CD4-positive, alpha-beta memory T cell (primary cell): ENCODE data around the gene ALDH1A1. TPM values are rescaled to one million over a fixed set of nuclear protein-coding genes. Genes with fewer than 3 reads are reported as not detected.

Experiments used
- CTCF ChIA-PET: fragments of 350-600 bp; sonication (Branson Sonifier 250); formaldehyde crosslinking; loops from one replicate; lab custom pipeline; 2021; ENCODE audit warnings: inconsistent platforms; ENCODE audit not compliant: partially characterized antibody; lab: Charles Lee
- POLR2A ChIA-PET: fragments of 350-600 bp; sonication (Branson Sonifier 250); formaldehyde crosslinking; loops from one replicate; lab custom pipeline; 2021; ENCODE audit not compliant: partially characterized antibody; lab: Charles Lee
- DNase-seq, 5 donors: peaks; one replicate each; pipeline versions ENCODE4 v3.0.0 to v3.0.0-alpha.2; 2020 to 2022; ENCODE audit warnings: mixed read lengths in 1 of 5
- H3K27ac ChIP-seq: one replicate; pipeline ENCODE4 v1.7.0; 2013; ENCODE audit warnings: low read depth, low read length
- H3K27me3 ChIP-seq: 2 replicates; pipeline ENCODE4 v1.7.0; 2013; ENCODE audit warnings: mild to moderate bottlenecking, low read length, moderate library complexity; ENCODE audit not compliant: insufficient read depth
- H3K36me3 ChIP-seq: 2 replicates; pipeline ENCODE4 v1.7.0; 2013; ENCODE audit warnings: mild to moderate bottlenecking, low read length, moderate library complexity; ENCODE audit not compliant: insufficient read depth
- H3K4me1 ChIP-seq: 2 replicates; pipeline ENCODE4 v1.7.0; 2013; ENCODE audit warnings: mild to moderate bottlenecking, low read length, moderate library complexity; ENCODE audit not compliant: insufficient read depth
- H3K4me3 ChIP-seq, 2 donors: one replicate each; pipeline ENCODE4 v1.7.0; 2013; ENCODE audit warnings: low read length in 2 of 2, mild to moderate bottlenecking in 1 of 2
- H3K9me3 ChIP-seq, 2 donors: one replicate each; pipeline ENCODE4 v1.7.0; 2013; ENCODE audit warnings: low read length in 2 of 2, control low read depth in 1 of 2; ENCODE audit not compliant: control insufficient read depth in 1 of 2
- H3K27ac Mint-ChIP-seq, 7 donors: one replicate each; pipeline ENCODE4 v1.8.0; 2020 to 2021; ENCODE audit warnings: mixed read lengths in 7 of 7, mild to moderate bottlenecking in 6 of 7, inconsistent platforms in 3 of 7, moderate library complexity in 3 of 7
- H3K27me3 Mint-ChIP-seq, 2 donors: one replicate each; pipeline ENCODE4 v1.8.0; 2020 to 2021; ENCODE audit warnings: mixed read lengths in 2 of 2
- H3K36me3 Mint-ChIP-seq, 2 donors: one replicate each; pipeline ENCODE4 v1.8.0; 2020 to 2021; ENCODE audit warnings: mixed read lengths in 2 of 2, inconsistent platforms in 1 of 2, mild to moderate bottlenecking in 1 of 2
- H3K4me1 Mint-ChIP-seq, 4 donors: one replicate each; pipeline ENCODE4 v1.8.0; 2020 to 2021; ENCODE audit warnings: mixed read lengths in 4 of 4, mild to moderate bottlenecking in 1 of 4
- H3K4me3 Mint-ChIP-seq, 8 donors: one replicate each; pipeline ENCODE4 v1.8.0; 2020 to 2021; ENCODE audit warnings: mixed read lengths in 8 of 8, mild to moderate bottlenecking in 7 of 8, moderate library complexity in 6 of 8, inconsistent platforms in 3 of 8
- H3K9me3 Mint-ChIP-seq, 8 donors: one replicate each; pipeline ENCODE4 v1.8.0; 2020 to 2021; ENCODE audit warnings: mixed read lengths in 8 of 8, mild to moderate bottlenecking in 5 of 8, inconsistent platforms in 3 of 8, moderate library complexity in 1 of 8
- intact Hi-C: fragments of 100-400 bp; cut with micrococcal nuclease; formaldehyde crosslinking; loops from one replicate; pipeline ENCODE4 v1.15.1; 2023
- polyA plus RNA-seq, 2 donors: library from polyadenylated mRNA; unstranded; fragments of 300-500 nt; fragmentation: Illumina TruSeq; gene quantifications; one replicate each; pipeline ENCODE4 v1.2.3, GENCODE V29; 2021
- total RNA-seq, 2 experiments: library from RNA; stranded (reverse); gene quantifications; one replicate each; pipeline ENCODE4 v1.2.3, GENCODE V29; 2021

Gene ALDH1A1
- total and polyA plus RNA-seq, 4 experiments from 2014 or later = 0.44 to 1.2 TPM; not detected in 2

- H3K9me3 Mint-ChIP-seq = no peaks in the 10 kb centered on the region
- H3K27me3 Mint-ChIP-seq = peaks cover under 1 to 5% of the 10 kb centered on the region in 2 donors
- H3K27ac Mint-ChIP-seq = no peak overlapping the region
- DNase-seq = no peak
- Histone ChIP-seq H3K9me3 (no peaks in the 10 kb centered on the region), H3K4me3 (no peak overlapping the region), H3K4me1 (no peaks in the 10 kb centered on the region), H3K36me3 (no peaks in the 10 kb centered on the region), H3K27me3 (no peaks in the 10 kb centered on the region), H3K27ac (no peak overlapping the region)
- intact Hi-C loops = no loop called here
- H3K36me3 Mint-ChIP-seq = no peaks in the 10 kb centered on the region
- ChIA-PET POLR2A (no interaction called here), CTCF (no interaction called here)
- no peaks in the 10 kb centered on the region for H3K4me1 Mint-ChIP-seq
- no peak overlapping the region for H3K4me3 Mint-ChIP-seq
These were observed 45.4 kb downstream of the ALDH1A1 start for GRCh38 chr9:72907421-72907820.

- DNase-seq = no peak
These were observed 46.0 kb downstream of the ALDH1A1 start for GRCh38 chr9:72906810-72907209.

DNA sequence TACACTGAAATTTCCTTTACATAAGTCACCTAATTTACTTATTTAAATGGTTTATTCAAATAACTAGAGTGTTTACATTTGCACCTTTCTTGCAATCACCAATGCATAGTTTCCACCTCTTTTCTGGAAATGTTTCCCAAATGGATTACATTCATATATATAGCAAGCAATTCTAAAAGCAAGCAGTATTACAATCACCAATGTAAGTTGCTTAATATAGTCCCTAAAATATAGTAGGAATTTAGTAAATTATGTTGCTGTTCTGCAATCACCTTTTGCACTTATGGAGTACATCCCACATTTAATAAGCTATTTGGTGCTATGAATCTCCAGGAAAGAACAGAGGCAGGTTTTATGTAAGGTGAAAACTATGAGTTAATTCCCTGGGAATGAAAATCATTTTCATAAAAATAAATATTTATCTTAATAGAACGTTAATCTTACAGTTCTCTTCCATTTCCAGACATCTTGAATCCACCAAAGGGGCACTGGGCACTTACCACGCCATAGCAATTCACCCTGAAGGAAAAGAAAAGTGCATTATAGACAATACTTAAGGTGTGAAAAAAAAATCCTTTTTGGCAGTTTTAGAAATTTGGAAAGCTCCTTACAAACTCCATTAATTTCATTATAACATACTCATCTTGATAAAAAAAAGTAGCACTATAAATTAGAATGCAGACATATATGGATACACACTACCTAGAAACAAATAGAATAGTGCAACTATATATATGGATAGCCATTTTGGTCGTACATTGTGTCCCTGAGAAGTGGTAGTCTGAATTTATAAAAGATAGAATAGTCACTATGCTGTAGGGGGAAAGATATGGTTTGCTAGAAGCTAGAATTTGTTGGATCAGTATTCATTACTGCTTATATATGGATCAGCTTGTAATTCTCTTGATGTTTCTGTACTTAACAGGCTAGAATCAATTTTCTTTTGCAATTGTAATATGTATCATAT, 47.1 kb downstream of the ALDH1A1 start:
- H3K4me3 ChIP-seq = no peak overlapping the region
- no peak overlapping the region for H3K4me3 Mint-ChIP-seq
- peaks cover 2 to 7% of the 10 kb centered on the region in 2 donors for H3K27me3 Mint-ChIP-seq
- DNase-seq = no peak
- no peaks in the 10 kb centered on the region for H3K9me3 ChIP-seq
- H3K27ac Mint-ChIP-seq = no peak overlapping the region
- no peaks in the 10 kb centered on the region for H3K36me3 Mint-ChIP-seq
- no peaks in the 10 kb centered on the region for H3K36me3 ChIP-seq
- H3K4me1 Mint-ChIP-seq = no peaks in the 10 kb centered on the region
- CTCF ChIA-PET = no interaction called here
- intact Hi-C loops = no loop called here
- no peaks in the 10 kb centered on the region for H3K9me3 Mint-ChIP-seq
- no peaks in the 10 kb centered on the region for H3K4me1 ChIP-seq
- POLR2A ChIA-PET = no interaction called here
- no peaks in the 10 kb centered on the region for H3K27me3 ChIP-seq
- no peak overlapping the region for H3K27ac ChIP-seq

More at GRCh38 chr9:72906810-72907209, 46.0 kb downstream of the ALDH1A1 start:
- H3K27ac ChIP-seq = no peak overlapping the region
- H3K36me3 ChIP-seq = no peaks in the 10 kb centered on the region
- Mint-ChIP-seq H3K4me1 (no peaks in the 10 kb centered on the region), H3K36me3 (no peaks in the 10 kb centered on the region), H3K27ac (no peak overlapping the region), H3K27me3 (peaks cover 2 to 7% of the 10 kb centered on the region in 2 donors), H3K9me3 (no peaks in the 10 kb centered on the region), H3K4me3 (no peak overlapping the region)
- H3K9me3 ChIP-seq = no peaks in the 10 kb centered on the region
- ChIA-PET POLR2A (no interaction called here), CTCF (no interaction called here)
- H3K4me3 ChIP-seq = no peak overlapping the region
- intact Hi-C loops = no loop called here
- no peaks in the 10 kb centered on the region for H3K27me3 ChIP-seq
- H3K4me1 ChIP-seq = no peaks in the 10 kb centered on the region

GRCh38 chr9:72904267-72905093, 48.4 kb downstream of the ALDH1A1 start:
- H3K9me3 ChIP-seq = no peaks in the 10 kb centered on the region
- H3K27ac ChIP-seq = no peak overlapping the region
- CTCF ChIA-PET = no interaction called here
- H3K27me3 ChIP-seq = no peaks in the 10 kb centered on the region
- Mint-ChIP-seq H3K36me3 (no peaks in the 10 kb centered on the region), H3K4me3 (no peak overlapping the region), H3K9me3 (no peaks in the 10 kb centered on the region), H3K4me1 (no peaks in the 10 kb centered on the region), H3K27me3 (peaks cover 2 to 7% of the 10 kb centered on the region in 2 donors), H3K27ac (no peak overlapping the region)
- no peaks in the 10 kb centered on the region for H3K36me3 ChIP-seq
- no peaks in the 10 kb centered on the region for H3K4me1 ChIP-seq
- intact Hi-C loops = no loop called here
- POLR2A ChIA-PET = no interaction called here
- no peak for DNase-seq
- no peak overlapping the region for H3K4me3 ChIP-seq

DNA sequence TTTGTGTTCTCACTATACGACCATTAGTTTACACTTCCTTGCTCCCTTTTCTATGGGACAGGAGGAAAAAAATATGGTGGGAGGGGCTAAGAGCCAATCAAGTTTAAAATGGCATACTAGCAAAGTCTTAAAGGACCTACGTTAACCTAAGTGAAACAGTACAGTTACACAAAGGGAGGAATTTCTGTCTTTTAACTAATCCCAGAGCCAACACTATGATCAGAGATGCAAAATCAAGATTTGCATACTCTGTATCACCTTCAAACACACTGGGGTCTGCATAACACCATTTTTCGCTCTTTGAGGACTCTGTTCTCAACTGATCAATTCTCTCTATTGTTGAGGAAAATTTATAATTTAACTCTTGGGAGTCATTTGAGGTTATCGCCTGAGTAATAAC, 49.8 kb downstream of the ALDH1A1 start:
- Mint-ChIP-seq H3K36me3 (no peaks in the 10 kb centered on the region), H3K4me1 (no peaks in the 10 kb centered on the region), H3K27ac (no peak overlapping the region), H3K4me3 (no peak overlapping the region), H3K27me3 (peaks cover 2 to 9% of the 10 kb centered on the region in 2 donors), H3K9me3 (no peaks in the 10 kb centered on the region)
- no peaks in the 10 kb centered on the region for H3K9me3 ChIP-seq
- H3K36me3 ChIP-seq = no peaks in the 10 kb centered on the region
- no peak for DNase-seq
- CTCF ChIA-PET = no interaction called here
- POLR2A ChIA-PET = no interaction called here
- intact Hi-C loops = no loop called here
- no peak overlapping the region for H3K4me3 ChIP-seq
- H3K4me1 ChIP-seq = no peaks in the 10 kb centered on the region
- no peaks in the 10 kb centered on the region for H3K27me3 ChIP-seq
- H3K27ac ChIP-seq = no peak overlapping the region

- ChIA-PET CTCF (no interaction called here), POLR2A (no interaction called here)
- DNase-seq = no peak
- Histone ChIP-seq H3K4me3 (no peak overlapping the region), H3K27me3 (no peaks in the 10 kb centered on the region), H3K27ac (no peak overlapping the region), H3K36me3 (no peaks in the 10 kb centered on the region), H3K4me1 (no peaks in the 10 kb centered on the region), H3K9me3 (no peaks in the 10 kb centered on the region)
- no peak overlapping the region for H3K27ac Mint-ChIP-seq
- no peaks in the 10 kb centered on the region for H3K36me3 Mint-ChIP-seq
- no peak overlapping the region for H3K4me3 Mint-ChIP-seq
- intact Hi-C loops = no loop called here
- H3K4me1 Mint-ChIP-seq = no peaks in the 10 kb centered on the region
- no peaks in the 10 kb centered on the region for H3K9me3 Mint-ChIP-seq
- H3K27me3 Mint-ChIP-seq = peaks cover 4 to 11% of the 10 kb centered on the region in 2 donors
These were observed 50.6 kb downstream of the ALDH1A1 start for GRCh38 chr9:72902268-72902667.

DNA sequence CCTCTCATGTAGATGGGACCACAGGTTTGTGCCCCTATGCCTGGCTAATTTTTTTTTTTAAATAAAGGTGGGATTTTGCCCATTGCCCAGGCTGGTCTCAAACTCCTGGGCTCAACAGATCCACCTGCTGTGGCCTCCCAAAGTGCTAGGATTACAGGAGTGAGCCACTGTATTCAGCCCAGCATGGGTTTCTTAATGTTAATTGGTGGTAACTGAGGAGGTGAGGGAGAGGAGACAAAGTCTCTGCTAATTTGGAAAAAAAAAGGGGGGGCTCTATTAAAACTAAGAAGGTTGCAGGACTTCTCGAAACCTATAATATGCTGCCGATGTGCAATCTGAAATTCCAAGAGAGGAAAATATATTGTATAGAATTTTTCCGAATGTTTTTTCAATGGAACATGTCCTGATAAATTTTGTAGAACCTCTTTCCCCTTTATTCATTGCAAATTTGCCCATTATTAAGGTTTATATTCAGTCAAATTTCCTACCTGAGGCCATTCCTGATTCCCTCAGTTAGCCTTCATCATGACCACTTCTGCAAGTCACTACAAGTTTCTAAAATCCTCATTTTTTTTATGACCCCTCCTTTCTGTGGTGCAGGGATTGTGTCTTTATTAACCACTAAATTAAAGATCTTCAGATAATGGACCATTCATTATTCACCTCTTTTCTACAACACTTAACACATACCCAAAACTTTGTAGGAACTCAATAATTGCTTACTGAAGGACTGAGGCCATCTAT, 52.9 kb downstream of the ALDH1A1 start:
- intact Hi-C loops = no loop called here
- Mint-ChIP-seq H3K27me3 (peaks cover 4 to 11% of the 10 kb centered on the region in 2 donors), H3K4me3 (no peak overlapping the region), H3K9me3 (peaks cover 0 to 2% (median 0%) of the 10 kb centered on the region in 8 donors), H3K36me3 (no peaks in the 10 kb centered on the region), H3K4me1 (no peaks in the 10 kb centered on the region), H3K27ac (no peak overlapping the region)
- Histone ChIP-seq H3K36me3 (no peaks in the 10 kb centered on the region), H3K27me3 (no peaks in the 10 kb centered on the region), H3K9me3 (no peaks in the 10 kb centered on the region), H3K27ac (no peak overlapping the region), H3K4me1 (no peaks in the 10 kb centered on the region), H3K4me3 (no peak overlapping the region)
- DNase-seq = no peak
- ChIA-PET CTCF (no interaction called here), POLR2A (no interaction called here)
